NCI-H1048 (cell line): ENCODE results near the gene NOM1.

ENCODE experiments used
- DNase-seq: peaks from one replicate; lab custom pipeline; 2025; lab: John Stamatoyannopoulos, UW

NOM1 gene

GRCh38 chr7:157004521-157005455 is 55.3 kb downstream of the NOM1 start:
- no peak for DNase-seq

GRCh38 chr7:157005456-157006204 is 56.1 kb downstream of the NOM1 start:
- DNase-seq: no peak

GRCh38 chr7:157006205-157006747 is 56.8 kb downstream of the NOM1 start:
- no peak for DNase-seq

- DNase-seq: no peak
Observed at GRCh38 chr7:157006829-157007469, 57.4 kb downstream of the NOM1 start.

- DNase-seq: no peak
Observed at GRCh38 chr7:157007470-157008066, 58.1 kb downstream of the NOM1 start.

- DNase-seq: no peak
Observed at GRCh38 chr7:157008206-157009169, 59.0 kb downstream of the NOM1 start.

- no peak for DNase-seq
Observed at GRCh38 chr7:157009170-157009777, 59.8 kb downstream of the NOM1 start.

GRCh38 chr7:157009778-157010587 is 60.5 kb downstream of the NOM1 start:
- DNase-seq: no peak

GRCh38 chr7:157010588-157011332 is 61.2 kb downstream of the NOM1 start, which contains the start of gene MNX1:
Gene MNX1, minus strand, starts transcription at chr7:157010663. Its CDS starts 313 bp downstream, at chr7:157010350.
- DNase-seq: peak; percentile 79

- DNase-seq: no peak
Observed at GRCh38 chr7:157011333-157012112, 62.0 kb downstream of the NOM1 start.

GRCh38 chr7:157012113-157012547 is 62.6 kb downstream of the NOM1 start:
- DNase-seq: no peak

- no peak for DNase-seq
Observed at GRCh38 chr7:157013101-157013500, 63.6 kb downstream of the NOM1 start.

- DNase-seq: no peak
Observed at GRCh38 chr7:157013602-157014549, 64.4 kb downstream of the NOM1 start.

GRCh38 chr7:157014635-157015555 is 65.4 kb downstream of the NOM1 start:
- DNase-seq: no peak

- no peak for DNase-seq
Observed at GRCh38 chr7:157016024-157016351, 66.5 kb downstream of the NOM1 start.
